Measurements from ENCODE around the gene BHLHE41. TPM values are rescaled to one million over a fixed set of nuclear protein-coding genes. Genes with fewer than 3 reads are reported as not detected.
A peak's percentile ranks its signal among the peaks of the same experiment; 100 is the strongest.

The BHLHE41 gene
- total RNA-seq, 1 experiment from 2014 or later = 4.3 TPM

- intact Hi-C loops (cut with micrococcal nuclease; ENCODE audit: unreplicated experiment) = loop anchor here (5.0 kb wide), 1 partner anchor 557 kb away; no protein-coding TSS in a partner anchor
- TF ChIP-seq CTCF (conservative IDR thresholded peaks at IDR 0.05; ENCODE audit: low read depth, low read length) (no peak), EZH2 (IDR thresholded peaks at IDR 0.05; ENCODE audit: borderline replicate concordance, low read depth, low read length, poor library complexity, severe bottlenecking) (no peak)
- Histone ChIP-seq H3K27me3 (replicated peaks; ENCODE audit: insufficient read depth, low read depth, low read length, poor library complexity) (no peaks in the 10 kb centered on the region), H3K27ac (ENCODE audit: low read depth, low read length, poor library complexity, severe bottlenecking) (no peak overlapping the region), H3K4me1 (ENCODE audit: insufficient read depth, low read length, poor library complexity, severe bottlenecking) (peaks cover 3% of the 10 kb centered on the region), H3K9me3 (ENCODE audit: low read depth, low read length, poor library complexity, severe bottlenecking) (no peaks in the 10 kb centered on the region), H3K36me3 (ENCODE audit: insufficient read depth, low read length, poor library complexity, severe bottlenecking) (no peaks in the 10 kb centered on the region), H3K4me3 (ENCODE audit: low read depth, low read length, poor library complexity, severe bottlenecking) (no peak overlapping the region)
- BruUV-seq (replicated peaks) = no TSS peak
- DNase-seq (ENCODE audit: low spot score) = no peak
- ChIA-PET CTCF (no interaction called here), POLR2A (ENCODE audit: low non-redundant PET) (no interaction called here)
Measured at GRCh38 chr12:26095186-26095585, 29.7 kb downstream of the BHLHE41 start.

- no peaks in the 10 kb centered on the region for H3K36me3 ChIP-seq (ENCODE audit: insufficient read depth, low read length, poor library complexity, severe bottlenecking)
- H3K9me3 ChIP-seq (ENCODE audit: low read depth, low read length, poor library complexity, severe bottlenecking) = no peaks in the 10 kb centered on the region
- intact Hi-C loops (cut with micrococcal nuclease; ENCODE audit: unreplicated experiment) = no loop called here
- BruUV-seq (replicated peaks) = no TSS peak
- H3K27me3 ChIP-seq (replicated peaks; ENCODE audit: insufficient read depth, low read depth, low read length, poor library complexity) = no peaks in the 10 kb centered on the region
- no peak overlapping the region for H3K4me3 ChIP-seq (ENCODE audit: low read depth, low read length, poor library complexity, severe bottlenecking)
- H3K27ac ChIP-seq (ENCODE audit: low read depth, low read length, poor library complexity, severe bottlenecking) = no peak overlapping the region
- H3K4me1 ChIP-seq (ENCODE audit: insufficient read depth, low read length, poor library complexity, severe bottlenecking) = peaks cover 3% of the 10 kb centered on the region
- TF ChIP-seq EZH2 (IDR thresholded peaks at IDR 0.05; ENCODE audit: borderline replicate concordance, low read depth, low read length, poor library complexity, severe bottlenecking) (no peak), CTCF (conservative IDR thresholded peaks at IDR 0.05; ENCODE audit: low read depth, low read length) (no peak)
- no peak for DNase-seq (ENCODE audit: low spot score)
- POLR2A ChIA-PET (ENCODE audit: low non-redundant PET) = no interaction called here
- CTCF ChIA-PET = interaction anchor here (0.7 kb wide), 1 partner anchor 559 kb away, joined by 6 read pairs; no protein-coding TSS in a partner anchor
Measured at GRCh38 chr12:26092346-26093105, 32.3 kb downstream of the BHLHE41 start.

GRCh38 chr12:26091822-26092221, 33.0 kb downstream of the BHLHE41 start:
- no peaks in the 10 kb centered on the region for H3K36me3 ChIP-seq (ENCODE audit: insufficient read depth, low read length, poor library complexity, severe bottlenecking)
- intact Hi-C loops (cut with micrococcal nuclease; ENCODE audit: unreplicated experiment) = no loop called here
- DNase-seq (ENCODE audit: low spot score) = peak; percentile 13
- TF ChIP-seq CTCF (conservative IDR thresholded peaks at IDR 0.05; ENCODE audit: low read depth, low read length) (peak; percentile 32; the same call in 1 of the 2 replicates), EZH2 (IDR thresholded peaks at IDR 0.05; ENCODE audit: borderline replicate concordance, low read depth, low read length, poor library complexity, severe bottlenecking) (no peak)
- H3K27ac ChIP-seq (ENCODE audit: low read depth, low read length, poor library complexity, severe bottlenecking) = no peak overlapping the region
- no peaks in the 10 kb centered on the region for H3K27me3 ChIP-seq (replicated peaks; ENCODE audit: insufficient read depth, low read depth, low read length, poor library complexity)
- no peaks in the 10 kb centered on the region for H3K9me3 ChIP-seq (ENCODE audit: low read depth, low read length, poor library complexity, severe bottlenecking)
- POLR2A ChIA-PET (ENCODE audit: low non-redundant PET) = no interaction called here
- H3K4me3 ChIP-seq (ENCODE audit: low read depth, low read length, poor library complexity, severe bottlenecking) = no peak overlapping the region
- BruUV-seq (replicated peaks) = no TSS peak
- H3K4me1 ChIP-seq (ENCODE audit: insufficient read depth, low read length, poor library complexity, severe bottlenecking) = no peaks in the 10 kb centered on the region
- CTCF ChIA-PET = no interaction called here

Data from A673 (cell line).